PC-3 (cell line): ENCODE data around the gene LGALS9.

Source experiments
- CTCF ChIP-seq: fragments of 300-600 bp; sonication (generic); conservative IDR thresholded peaks from 2 replicates; pipeline ENCODE4 v1.5.1; 2017; ENCODE audit warnings: antibody characterized with exemption, low read depth, mild to moderate bottlenecking, low read length
- EZH2 ChIP-seq: fragments of 300-600 bp; sonication (generic); IDR thresholded peaks from one replicate; pipeline ENCODE4 v1.6.1; 2017; ENCODE audit warnings: antibody characterized with exemption, mild to moderate bottlenecking, low read length; ENCODE audit not compliant: unreplicated experiment
- EZH2phosphoT487 ChIP-seq: fragments of 300-600 bp; sonication (generic); IDR thresholded peaks from 2 replicates; pipeline ENCODE4 v1.6.1; 2018; ENCODE audit warnings: mild to moderate bottlenecking, antibody characterized with exemption, low read length, borderline replicate concordance

- TF ChIP-seq CTCF: no peak
- TF ChIP-seq EZH2: no peak
- no peak for TF ChIP-seq EZH2phosphoT487
These were observed 35.8 kb upstream of the LGALS9 start for GRCh38 chr17:27595208-27595607.
